ENCODE measurements around the gene DNAH17.

DNA sequence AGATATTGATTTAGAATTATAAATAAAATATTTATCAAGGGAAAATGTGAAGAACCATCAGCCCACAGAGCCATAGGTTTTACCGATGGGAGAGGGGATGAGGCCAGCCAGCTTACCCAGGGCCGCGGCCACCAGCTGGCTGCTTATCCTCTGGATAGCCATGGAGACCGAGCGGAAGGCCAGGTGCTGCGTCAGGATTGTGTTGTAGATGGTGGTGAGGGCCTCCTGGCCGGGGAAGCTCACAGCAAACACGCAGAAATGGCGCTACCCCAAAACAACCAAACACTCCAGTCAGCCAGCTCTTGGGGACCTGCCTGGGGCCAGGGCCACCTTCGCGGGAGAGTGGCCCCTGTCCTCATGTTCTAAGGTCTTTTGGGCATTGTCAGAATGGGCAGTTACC lies 97.8 kb downstream of the DNAH17 start:
- TF ChIP-seq, protein P1, sequence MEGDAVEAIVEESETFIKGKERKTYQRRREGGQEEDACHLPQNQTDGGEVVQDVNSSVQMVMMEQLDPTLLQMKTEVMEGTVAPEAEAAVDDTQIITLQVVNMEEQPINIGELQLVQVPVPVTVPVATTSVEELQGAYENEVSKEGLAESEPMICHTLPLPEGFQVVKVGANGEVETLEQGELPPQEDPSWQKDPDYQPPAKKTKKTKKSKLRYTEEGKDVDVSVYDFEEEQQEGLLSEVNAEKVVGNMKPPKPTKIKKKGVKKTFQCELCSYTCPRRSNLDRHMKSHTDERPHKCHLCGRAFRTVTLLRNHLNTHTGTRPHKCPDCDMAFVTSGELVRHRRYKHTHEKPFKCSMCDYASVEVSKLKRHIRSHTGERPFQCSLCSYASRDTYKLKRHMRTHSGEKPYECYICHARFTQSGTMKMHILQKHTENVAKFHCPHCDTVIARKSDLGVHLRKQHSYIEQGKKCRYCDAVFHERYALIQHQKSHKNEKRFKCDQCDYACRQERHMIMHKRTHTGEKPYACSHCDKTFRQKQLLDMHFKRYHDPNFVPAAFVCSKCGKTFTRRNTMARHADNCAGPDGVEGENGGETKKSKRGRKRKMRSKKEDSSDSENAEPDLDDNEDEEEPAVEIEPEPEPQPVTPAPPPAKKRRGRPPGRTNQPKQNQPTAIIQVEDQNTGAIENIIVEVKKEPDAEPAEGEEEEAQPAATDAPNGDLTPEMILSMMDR (conservative IDR thresholded peaks at IDR 0.05): no peak
- no peak for TF ChIP-seq EZH2 (IDR thresholded peaks at IDR 0.05; ENCODE audit: low read depth)
